PC-9 (cell line): Measurements from ENCODE around the gene NRG2.

Experiments
- EZH2 ChIP-seq: fragments of 200-600 bp; sonication (generic); IDR thresholded peaks from 2 replicates; pipeline ENCODE4 v1.8.0; 2017; ENCODE audit warnings: antibody characterized with exemption, low read depth
- TF ChIP-seq, protein P1 (sequence below): fragments of 200-600 bp; sonication (generic); conservative IDR thresholded peaks from 2 replicates; pipeline ENCODE4 v1.6.1; 2017; ENCODE audit warnings: mixed run types, antibody characterized with exemption, mild to moderate bottlenecking, moderate library complexity

DNA sequence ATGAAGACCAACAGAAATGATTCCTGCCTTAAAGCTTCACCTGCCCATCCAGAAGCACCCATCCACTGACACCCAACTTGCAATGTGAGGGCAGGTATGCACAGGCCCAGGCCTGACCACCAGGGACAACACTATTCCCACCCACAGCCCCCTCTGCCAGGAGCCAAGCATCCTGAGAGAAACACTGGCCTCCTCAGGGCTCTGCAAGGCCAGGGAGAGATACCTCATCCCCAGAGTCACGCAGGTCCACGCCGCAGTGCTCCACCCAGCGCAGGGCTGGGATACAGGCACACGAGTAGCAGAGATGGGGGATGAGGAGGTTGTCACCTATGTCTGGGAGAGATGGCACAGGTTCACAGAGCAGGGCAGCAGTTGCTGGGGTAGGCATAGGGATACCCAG, 148.1 kb downstream of the NRG2 start:
- TF ChIP-seq, protein P1, sequence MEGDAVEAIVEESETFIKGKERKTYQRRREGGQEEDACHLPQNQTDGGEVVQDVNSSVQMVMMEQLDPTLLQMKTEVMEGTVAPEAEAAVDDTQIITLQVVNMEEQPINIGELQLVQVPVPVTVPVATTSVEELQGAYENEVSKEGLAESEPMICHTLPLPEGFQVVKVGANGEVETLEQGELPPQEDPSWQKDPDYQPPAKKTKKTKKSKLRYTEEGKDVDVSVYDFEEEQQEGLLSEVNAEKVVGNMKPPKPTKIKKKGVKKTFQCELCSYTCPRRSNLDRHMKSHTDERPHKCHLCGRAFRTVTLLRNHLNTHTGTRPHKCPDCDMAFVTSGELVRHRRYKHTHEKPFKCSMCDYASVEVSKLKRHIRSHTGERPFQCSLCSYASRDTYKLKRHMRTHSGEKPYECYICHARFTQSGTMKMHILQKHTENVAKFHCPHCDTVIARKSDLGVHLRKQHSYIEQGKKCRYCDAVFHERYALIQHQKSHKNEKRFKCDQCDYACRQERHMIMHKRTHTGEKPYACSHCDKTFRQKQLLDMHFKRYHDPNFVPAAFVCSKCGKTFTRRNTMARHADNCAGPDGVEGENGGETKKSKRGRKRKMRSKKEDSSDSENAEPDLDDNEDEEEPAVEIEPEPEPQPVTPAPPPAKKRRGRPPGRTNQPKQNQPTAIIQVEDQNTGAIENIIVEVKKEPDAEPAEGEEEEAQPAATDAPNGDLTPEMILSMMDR: no peak
- TF ChIP-seq EZH2: no peak
